IMR-90 (cell line): ENCODE measurements around the gene TMEM135. TPM values are rescaled to one million over a fixed set of nuclear protein-coding genes. Genes with fewer than 3 reads are reported as not detected.
A peak's percentile ranks its signal among the peaks of the same experiment; 100 is the strongest.

Experiments
- ATAC-seq: fragments of 200-7000 bp; cut with Tn5 transposase; 2 replicates; pipeline ENCODE4 v1.9.1; 2020; ENCODE audit warnings: low read depth, mild to moderate bottlenecking, moderate library complexity
- BruUV-seq: library from RNA; stranded (reverse); fragments of 400-500 nt; replicated peaks from 2 replicates; lab custom pipeline; 2021; lab: Mats Ljungman, UMichigan
- CTCF ChIA-PET: fragments of 300-600 bp; formaldehyde crosslinking; extraction: SDS; loops from one replicate; lab custom pipeline; 2021; ENCODE audit warnings: antibody characterized with exemption; lab: Yijun Ruan, JAX
- POLR2A ChIA-PET: fragments of 300-600 bp; sonication (Branson Sonifier 250); formaldehyde crosslinking; loops from one replicate; lab custom pipeline; 2022; ENCODE audit warnings: antibody characterized with exemption; ENCODE audit not compliant: unreplicated experiment; lab: Charles Lee
- DNase-seq: peaks from one replicate; pipeline ENCODE4 v3.0.0; 2013
- H2AFZ ChIP-seq: replicated peaks from 2 replicates; pipeline ENCODE3; 2013; ENCODE audit warnings: low read length, mild to moderate bottlenecking; ENCODE audit not compliant: poor library complexity
- H2AK5ac ChIP-seq: 2 replicates; pipeline ENCODE4 v1.6.1; 2013; ENCODE audit warnings: low read depth, low read length, inconsistent platforms
- H2AK9ac ChIP-seq: replicated peaks from 2 replicates; pipeline ENCODE3; 2013; ENCODE audit warnings: mild to moderate bottlenecking, low read depth, low read length, moderate library complexity; ENCODE audit not compliant: poor library complexity
- H2BK120ac ChIP-seq: 2 replicates; pipeline ENCODE4 v1.6.1; 2013; ENCODE audit warnings: low read depth, low read length, inconsistent platforms
- H2BK15ac ChIP-seq: 3 replicates; pipeline ENCODE4 v1.6.1; 2013; ENCODE audit warnings: low read depth, low read length, inconsistent platforms
- H2BK20ac ChIP-seq: 2 replicates; pipeline ENCODE4 v1.6.1; 2013; ENCODE audit warnings: low read depth, mild to moderate bottlenecking, inconsistent platforms, low read length, moderate library complexity
- H2BK5ac ChIP-seq: 2 replicates; pipeline ENCODE4 v1.6.1; 2013; ENCODE audit warnings: mild to moderate bottlenecking, low read depth, low read length, inconsistent platforms; ENCODE audit not compliant: poor library complexity, severe bottlenecking
- H3K14ac ChIP-seq: replicated peaks from 2 replicates; pipeline ENCODE4 v1.6.1; 2013; ENCODE audit warnings: low read depth, low read length, inconsistent platforms
- H3K18ac ChIP-seq: 2 replicates; pipeline ENCODE4 v1.6.1; 2013; ENCODE audit warnings: low read depth, low read length, control low read depth
- H3K23ac ChIP-seq: 2 replicates; pipeline ENCODE4 v1.6.1; 2013; ENCODE audit warnings: low read depth, low read length, inconsistent platforms
- H3K27ac ChIP-seq: 2 replicates; pipeline ENCODE4 v1.5.1; 2013; ENCODE audit warnings: mild to moderate bottlenecking, control low read depth, low read length; ENCODE audit not compliant: insufficient read depth
- H3K27me3 ChIP-seq: 2 replicates; pipeline ENCODE4 v1.6.1; 2013; ENCODE audit warnings: low read length; ENCODE audit not compliant: control insufficient read depth, insufficient read depth
- H3K36me3 ChIP-seq: 2 replicates; pipeline ENCODE4 v1.6.1; 2013; ENCODE audit warnings: low read length, mixed read lengths; ENCODE audit not compliant: control insufficient read depth, insufficient read depth
- H3K4ac ChIP-seq: 2 replicates; pipeline ENCODE4 v1.6.1; 2013; ENCODE audit warnings: low read depth, low read length, inconsistent platforms
- H3K4me1 ChIP-seq: 2 replicates; pipeline ENCODE4 v1.6.1; 2013; ENCODE audit warnings: low read length, mixed read lengths; ENCODE audit not compliant: control insufficient read depth, insufficient read depth
- H3K4me2 ChIP-seq: 2 replicates; pipeline ENCODE4 v1.6.1; 2013; ENCODE audit warnings: low read depth, mild to moderate bottlenecking, control low read depth, low read length, moderate library complexity
- H3K4me3 ChIP-seq: 2 replicates; pipeline ENCODE4 v1.5.1; 2013; ENCODE audit warnings: low read depth, mild to moderate bottlenecking, control low read depth, low read length, moderate library complexity; ENCODE audit not compliant: insufficient read depth
- H3K56ac ChIP-seq: 2 replicates; pipeline ENCODE4 v1.6.1; 2013; ENCODE audit warnings: low read length, inconsistent platforms; ENCODE audit not compliant: insufficient read depth; ENCODE audit errors: extremely low read depth
- H3K79me1 ChIP-seq, 2 experiments: 2 replicates each; pipeline ENCODE4 v1.6.1; 2013; ENCODE audit warnings: low read length in 2 of 2, inconsistent platforms in 1 of 2, low read depth in 1 of 2
- H3K9ac ChIP-seq: 2 replicates; pipeline ENCODE4 v1.6.1; 2013; ENCODE audit warnings: low read depth, low read length, control low read depth
- H3K9me1 ChIP-seq: 2 replicates; pipeline ENCODE4 v1.6.1; 2013; ENCODE audit warnings: low read length, inconsistent platforms; ENCODE audit not compliant: insufficient read depth
- H3K9me3 ChIP-seq: 2 replicates; pipeline ENCODE4 v1.6.1; 2013; ENCODE audit warnings: low read length; ENCODE audit not compliant: control insufficient read depth, insufficient read depth
- H4K20me1 ChIP-seq: 2 replicates; pipeline ENCODE4 v1.6.1; 2013; ENCODE audit warnings: low read length, inconsistent platforms; ENCODE audit not compliant: insufficient read depth
- H4K5ac ChIP-seq: 2 replicates; pipeline ENCODE4 v1.6.1; 2013; ENCODE audit warnings: mild to moderate bottlenecking, low read depth, low read length, control low read depth
- H4K8ac ChIP-seq, 2 experiments: 2 replicates each; pipeline ENCODE4 v1.6.1; 2013; ENCODE audit warnings: low read depth in 2 of 2, low read length in 2 of 2, control low read depth in 1 of 2, inconsistent platforms in 1 of 2
- H4K91ac ChIP-seq: 2 replicates; pipeline ENCODE4 v1.6.1; 2013; ENCODE audit warnings: low read depth, low read length, inconsistent platforms; ENCODE audit not compliant: insufficient read depth
- NFE2L2 ChIP-seq: fragments of 150-350 bp; IDR thresholded peaks from 2 replicates; pipeline ENCODE4 v1.6.1; 2016; ENCODE audit warnings: low read depth, mild to moderate bottlenecking, low read length
- WGBS, 2 experiments: methylation state at CpG; one replicate each; pipeline versions ENCODE4 v1.1.5 to v1.1.7; 2013; ENCODE audit warnings: missing lambda C conversion rate in 2 of 2; ENCODE audit not compliant: insufficient read length in 1 of 2; ENCODE audit errors: extremely low coverage in 2 of 2; 5-methylcytosine and 5-hydroxymethylcytosine counted together
- dilution Hi-C: fragments of 300-500 bp; cut with HindIII; formaldehyde crosslinking; loops from one replicate; pipeline ENCODE4 v1.14.3; 2018; ENCODE audit warnings: low sequenced_read_pairs; ENCODE audit not compliant: unreplicated experiment
- in situ Hi-C: fragments of 300-500 bp; cut with MboI; formaldehyde crosslinking; loops from 3 replicates; pipeline ENCODE4 v1.14.3; 2019; ENCODE audit warnings: low sequenced_read_pairs, inconsistent platforms, mixed read lengths
- intact Hi-C: fragments of 100-400 bp; cut with micrococcal nuclease; formaldehyde crosslinking; loops from 2 replicates; pipeline ENCODE4 v1.10.0; 2022
- polyA plus RNA-seq, 3 experiments: library from polyadenylated mRNA; depleted of rRNA; stranded (reverse); fragments of >200 nt; gene quantifications; 2 replicates each; pipeline ENCODE4 v1.2.3, GENCODE V29; 2012; ENCODE audit warnings: low replicate concordance in 1 of 3
- total RNA-seq: library from RNA; depleted of rRNA; stranded (reverse); fragments of >200 nt; gene quantifications from 2 replicates; pipeline ENCODE4 v1.2.3, GENCODE V29; 2012

The TMEM135 gene
- total and polyA plus RNA-seq, 2 of the 4 experiments (the other 2 are of a cell fraction) = 3.9 to 5.9 TPM

DNA sequence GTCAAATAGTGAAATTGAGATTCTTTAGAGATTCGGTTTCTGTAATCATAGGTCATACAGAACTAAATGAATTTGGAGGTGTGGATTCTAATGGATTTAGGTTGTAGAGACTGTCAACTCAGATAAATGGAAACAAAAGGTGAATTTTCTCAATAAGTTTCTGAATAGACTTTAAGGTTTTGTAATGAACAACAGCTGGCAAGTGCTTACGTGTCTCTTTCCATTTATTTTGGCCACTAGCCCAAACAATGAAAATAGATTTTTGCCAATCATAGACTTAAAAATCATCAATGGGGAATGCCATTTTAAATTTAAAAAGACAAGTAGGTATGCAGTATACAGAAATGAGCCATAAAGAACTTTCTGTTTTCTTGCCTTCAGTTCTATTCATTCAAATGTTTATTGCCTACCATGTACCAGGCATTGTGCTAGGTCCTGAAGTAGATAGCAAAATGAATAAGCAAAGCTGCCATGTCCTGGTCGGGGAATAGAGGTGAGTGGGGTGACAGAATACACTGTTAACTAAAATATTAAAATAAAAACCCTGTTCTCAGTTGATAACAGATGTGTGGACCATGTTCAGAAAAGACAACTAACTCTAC is 16.9 kb upstream of the TMEM135 start:
- intact Hi-C loops (no loop called here), dilution Hi-C loops (no loop called here), in situ Hi-C loops (no loop called here)
- no CpG with 5 or more reads among the region's 3 CpGs for WGBS, 2 experiments
- no peak overlapping the region for H4K91ac ChIP-seq
- H3K9me3 ChIP-seq = no peaks in the 10 kb centered on the region
- no peak overlapping the region for H2AFZ ChIP-seq
- no peak overlapping the region for H2BK15ac ChIP-seq
- no peaks in the 10 kb centered on the region for H3K36me3 ChIP-seq
- no peak overlapping the region for H3K14ac ChIP-seq
- H2BK5ac ChIP-seq = no peak overlapping the region
- H3K4me2 ChIP-seq = no peak overlapping the region
- H2BK120ac ChIP-seq = no peak overlapping the region
- no peaks in the 10 kb centered on the region for H4K20me1 ChIP-seq
- ATAC-seq = no peak
- H3K4me1 ChIP-seq = peaks cover 7% of the 10 kb centered on the region
- no peak overlapping the region for H4K5ac ChIP-seq
- H3K27ac ChIP-seq = no peak overlapping the region
- no peaks in the 10 kb centered on the region for H3K79me1 ChIP-seq
- ChIA-PET POLR2A (no interaction called here), CTCF (no interaction called here)
- no peak overlapping the region for H3K4ac ChIP-seq
- no peak overlapping the region for H2BK20ac ChIP-seq
- no peak overlapping the region for H3K9ac ChIP-seq
- H3K27me3 ChIP-seq = no peaks in the 10 kb centered on the region; the same call in 1 of the 2 replicates
- H3K23ac ChIP-seq = no peak overlapping the region
- H3K9me1 ChIP-seq = peaks cover 9% of the 10 kb centered on the region
- TF ChIP-seq NFE2L2 = no peak
- no peak overlapping the region for H4K8ac ChIP-seq
- no peak overlapping the region for H2AK9ac ChIP-seq
- H3K18ac ChIP-seq = no peak overlapping the region
- no peak overlapping the region for H3K4me3 ChIP-seq
- H3K56ac ChIP-seq = no peak overlapping the region
- DNase-seq = peak; percentile 20
- H2AK5ac ChIP-seq = no peak overlapping the region
- no TSS peak for BruUV-seq
